Left lung (tissue), 10 donors: ENCODE data around the gene YIPF4. TPM values are rescaled to one million over a fixed set of nuclear protein-coding genes. Genes with fewer than 3 reads are reported as not detected.
"Not testable (repeated sequence)": the region's sequence is repeated elsewhere in the genome, so short reads cannot be mapped to it uniquely, and the experiment has no call there.

ENCODE experiments used
- ATAC-seq: fragments of 200-7000 bp; cut with Tn5 transposase; one replicate; pipeline ENCODE4 v1.9.1; 2020; ENCODE audit warnings: moderate library complexity
- DNase-seq, 4 donors: peaks; one replicate each; pipeline ENCODE4 v3.0.0-alpha.2; 2013 to 2020
- H3K27ac ChIP-seq, 2 donors: fragments of 200-600 bp; sonication (generic) in 1 of 2; one replicate each; pipeline versions ENCODE4 v1.5.0 to v1.8.0; 2020 to 2021
- H3K27me3 ChIP-seq, 2 donors: fragments of 200-600 bp; sonication (generic) in 1 of 2; one replicate each; pipeline versions ENCODE4 v1.5.0 to v1.8.0; 2020 to 2021
- H3K36me3 ChIP-seq, 2 donors: fragments of 200-600 bp; sonication (generic) in 1 of 2; one replicate each; pipeline versions ENCODE4 v1.5.0 to v1.8.0; 2020 to 2021
- H3K4me1 ChIP-seq, 2 donors: fragments of 200-600 bp; one replicate each; pipeline ENCODE4 v1.8.0; 2021
- H3K4me3 ChIP-seq, 2 donors: fragments of 200-600 bp; sonication (generic) in 1 of 2; one replicate each; pipeline versions ENCODE4 v1.5.0 to v1.8.0; 2020 to 2021; ENCODE audit warnings: mild to moderate bottlenecking in 1 of 2
- H3K9me3 ChIP-seq, 2 donors: fragments of 200-600 bp; sonication (generic) in 1 of 2; one replicate each; pipeline versions ENCODE4 v1.5.0 to v1.8.0; 2020 to 2021
- CTCF ChIP-seq, 2 donors: fragments of 200-600 bp; sonication (generic) in 1 of 2; IDR thresholded peaks; one replicate each; pipeline versions ENCODE4 v1.5.0 to v1.8.0; 2021; ENCODE audit warnings: antibody characterized with exemption in 2 of 2
- intact Hi-C, 2 donors: fragments of 100-400 bp; cut with DNase I; formaldehyde crosslinking; loops; one replicate each; pipeline versions ENCODE4 v1.11.2 to v1.14.2; 2022
- polyA plus RNA-seq, 6 donors: library from polyadenylated mRNA; unstranded; fragments of 120-200 nt; gene quantifications; one replicate each; pipeline ENCODE4 v1.2.1, GENCODE V29; 2013; ENCODE audit not compliant: insufficient read length in 6 of 6
- total RNA-seq, 2 donors: library from RNA; stranded (reverse); fragmentation: NEBNext Ultra II Directional; extraction: Animal tissue kit (Norgen Biotek cat#: 25700); gene quantifications; one replicate each; pipeline ENCODE4 v1.2.1, GENCODE V29; 2021
- donor health status: DM: no; HTN: yes; CAD: no.
- donor health status: DM: no; HTN: no; CAD: no.

The YIPF4 gene
- total and polyA plus RNA-seq, 8 donors: 50.5 to 68.1 (median 56.2) TPM

GRCh38 chr2:32262105-32262504, 15.6 kb upstream of the YIPF4 start:
- peaks cover 0 to 14% of the 10 kb centered on the region in 2 donors for H3K36me3 ChIP-seq
- H3K27ac ChIP-seq: peak overlapping the region; percentile 19 to 95
- H3K9me3 ChIP-seq: no peaks in the 10 kb centered on the region
- H3K27me3 ChIP-seq: no peaks in the 10 kb centered on the region
- DNase-seq (no peak), ATAC-seq (peak; percentile 73)
- peak overlapping the region in 1 of 2 donors; percentile 42 for H3K4me3 ChIP-seq
- intact Hi-C loops: no loop called here
- peaks cover 0 to 24% of the 10 kb centered on the region in 2 donors for H3K4me1 ChIP-seq
- TF ChIP-seq CTCF (IDR thresholded peaks at IDR 0.05): no peak

DNA sequence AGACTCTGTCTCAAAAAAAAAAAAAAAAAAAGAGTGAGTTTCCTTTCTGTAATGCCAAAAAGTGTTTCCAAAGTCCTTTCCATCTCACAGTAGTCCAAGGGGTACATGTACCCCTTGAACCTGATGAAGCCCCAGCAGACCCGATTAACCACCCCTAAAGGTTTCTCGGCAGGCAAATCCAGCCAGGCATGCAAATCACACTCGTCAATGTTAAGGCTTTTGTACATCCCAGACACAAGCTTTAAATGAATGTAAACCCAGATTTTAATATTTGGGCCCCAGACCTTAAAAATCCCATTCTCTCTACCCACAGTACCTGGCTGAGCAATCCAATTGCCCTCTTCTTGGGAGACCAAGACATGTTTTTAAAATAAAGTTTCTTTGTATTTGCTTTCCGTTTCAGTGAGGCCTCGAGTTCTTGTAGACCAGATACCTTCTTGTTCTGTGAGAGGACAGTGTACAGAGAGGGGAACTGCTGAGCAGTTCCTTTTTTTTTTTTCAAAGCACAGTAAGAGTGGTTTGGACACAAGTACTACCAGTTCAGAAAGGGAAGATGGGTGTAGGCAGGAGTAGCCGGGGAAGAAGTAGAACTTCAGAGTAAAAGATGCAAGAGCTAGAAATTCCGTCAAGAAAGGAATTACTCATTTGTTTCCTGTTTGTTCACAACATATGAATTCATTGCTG, 13.1 kb upstream of the YIPF4 start, which contains the start of gene NLRC4:
Gene NLRC4 (minus strand): TSS at position 465 of the 684 bp plus-strand sequence. CDS start 8,111 bp downstream, outside the sequence.
- Histone ChIP-seq H3K27ac (peak within 1 kb of the TSS; percentile 65 to 95), H3K36me3 (no peaks in the 10 kb centered on the region), H3K4me3 (peak within 1 kb of the TSS in 1 of 2 donors; percentile 42), H3K9me3 (no peaks in the 10 kb centered on the region), H3K27me3 (peaks cover 0 to 5% of the 10 kb centered on the region in 2 donors), H3K4me1 (peaks cover 0 to 15% of the 10 kb centered on the region in 2 donors)
- ATAC-seq (peak; percentile 87), DNase-seq (no peak)
- TF ChIP-seq CTCF (IDR thresholded peaks at IDR 0.05): no peak
- intact Hi-C loops: no loop called here

GRCh38 chr2:32271063-32271462, 6.6 kb upstream of the YIPF4 start:
- no peak for TF ChIP-seq CTCF (IDR thresholded peaks at IDR 0.05)
- intact Hi-C loops: no loop called here

GRCh38 chr2:32272279-32272678, 5.4 kb upstream of the YIPF4 start:
- DNase-seq: no peak
- intact Hi-C loops: no loop called here
- no peak for TF ChIP-seq CTCF (IDR thresholded peaks at IDR 0.05)

More at GRCh38 chr2:32271063-32271462, 6.6 kb upstream of the YIPF4 start:
- Histone ChIP-seq H3K9me3 (no peaks in the 10 kb centered on the region), H3K27ac (no peak overlapping the region), H3K4me3 (no peak overlapping the region), H3K27me3 (peaks cover 0 to 10% of the 10 kb centered on the region in 2 donors), H3K4me1 (peaks cover 0 to 4% of the 10 kb centered on the region in 2 donors), H3K36me3 (no peaks in the 10 kb centered on the region)
- ATAC-seq (no peak), DNase-seq (no peak)

DNA sequence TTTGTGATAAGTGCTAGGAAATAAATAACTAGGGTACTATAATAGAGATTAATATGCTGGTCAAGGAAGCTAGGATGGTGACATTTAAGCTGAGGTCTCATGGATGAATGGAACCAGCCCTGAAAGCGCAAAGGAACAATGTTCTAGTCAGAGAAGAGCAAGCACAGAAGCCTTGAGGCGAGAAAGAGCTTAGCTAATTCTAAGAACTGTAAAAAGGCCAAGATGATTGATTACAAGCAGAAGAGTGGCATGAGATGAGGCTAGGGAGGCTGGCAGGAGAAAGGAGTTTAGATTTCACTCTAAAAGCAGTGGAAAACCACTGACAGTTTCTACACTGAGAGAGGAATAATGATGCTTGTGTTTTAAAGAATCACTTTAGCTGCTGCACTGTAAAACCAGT, 3.4 kb upstream of the YIPF4 start:
- Histone ChIP-seq H3K4me1 (peaks cover 3 to 16% of the 10 kb centered on the region in 2 donors), H3K27me3 (peaks cover 0 to 7% of the 10 kb centered on the region in 2 donors), H3K9me3 (no peaks in the 10 kb centered on the region), H3K4me3 (no peak overlapping the region), H3K36me3 (no peaks in the 10 kb centered on the region), H3K27ac (no peak overlapping the region)
- no peak for TF ChIP-seq CTCF (IDR thresholded peaks at IDR 0.05)
- intact Hi-C loops: no loop called here
- ATAC-seq (no peak), DNase-seq (no peak)

More at GRCh38 chr2:32272279-32272678, 5.4 kb upstream of the YIPF4 start:
- peaks cover 0 to 10% of the 10 kb centered on the region in 2 donors for H3K27me3 ChIP-seq
- H3K4me1 ChIP-seq: peaks cover 2 to 6% of the 10 kb centered on the region in 2 donors
- no peaks in the 10 kb centered on the region for H3K9me3 ChIP-seq
- H3K4me3 ChIP-seq: no peak overlapping the region
- no peaks in the 10 kb centered on the region for H3K36me3 ChIP-seq
- no peak for ATAC-seq
- no peak overlapping the region for H3K27ac ChIP-seq

DNA sequence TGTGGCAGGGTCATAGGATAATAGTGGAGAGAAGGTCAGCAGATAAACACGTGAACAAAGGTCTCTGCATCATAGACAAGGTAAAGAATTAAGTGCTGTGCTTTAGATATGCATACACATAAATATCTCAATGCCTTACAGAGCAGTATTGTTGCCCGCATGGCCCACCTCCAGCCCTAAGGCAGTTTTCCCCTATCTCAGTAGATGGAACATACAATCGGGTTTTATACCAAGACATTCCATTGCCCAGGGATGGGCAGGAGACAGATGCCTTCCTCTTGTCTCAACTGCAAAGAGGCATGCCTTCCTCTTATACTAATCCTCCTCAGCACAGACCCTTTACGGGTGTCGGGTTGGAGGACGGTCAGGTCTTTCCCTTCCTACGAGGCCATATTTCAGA, 1.9 kb upstream of the YIPF4 start:
- ATAC-seq, H3K36me3 ChIP-seq, DNase-seq, H3K27ac ChIP-seq, H3K4me3 ChIP-seq, H3K27me3 ChIP-seq, intact Hi-C loops, H3K9me3 ChIP-seq: not testable (repeated sequence)
- H3K4me1 ChIP-seq: peaks cover 3 to 31% of the 10 kb centered on the region in 2 donors
